Loucy (cell line): ENCODE data around the gene GOLIM4.

Experiments
- H2AFZ ChIP-seq: fragments of 200-600 bp; sonication (generic); 2 replicates; pipeline ENCODE4 v1.6.0; 2016; ENCODE audit warnings: antibody characterized with exemption, mild to moderate bottlenecking, low read length, moderate library complexity
- H3F3A ChIP-seq: fragments of 200-600 bp; 2 replicates; pipeline ENCODE4 v1.6.0; 2016; ENCODE audit warnings: antibody characterized with exemption, low read depth, mild to moderate bottlenecking
- H3K27me3 ChIP-seq: fragments of 200-600 bp; sonication (generic); 2 replicates; pipeline ENCODE4 v1.6.1; 2014; ENCODE audit warnings: low read length, mild to moderate bottlenecking; ENCODE audit not compliant: insufficient read depth, poor library complexity, severe bottlenecking
- H3K36me3 ChIP-seq: fragments of 200-600 bp; sonication (generic); 2 replicates; pipeline ENCODE4 v1.6.1; 2016; ENCODE audit warnings: low read length; ENCODE audit not compliant: insufficient read depth
- H3K4me1 ChIP-seq: fragments of 200-600 bp; sonication (generic); 2 replicates; pipeline ENCODE4 v1.5.1; 2014; ENCODE audit warnings: low read length, mild to moderate bottlenecking; ENCODE audit not compliant: insufficient read depth, poor library complexity, severe bottlenecking
- H3K4me2 ChIP-seq: fragments of 200-600 bp; sonication (generic); 2 replicates; pipeline ENCODE4 v1.6.0; 2014; ENCODE audit warnings: antibody characterized with exemption, low read length, low read depth, mild to moderate bottlenecking; ENCODE audit not compliant: poor library complexity, severe bottlenecking
- H3K4me3 ChIP-seq: fragments of 200-600 bp; sonication (generic); 2 replicates; pipeline ENCODE4 v1.5.1; 2014; ENCODE audit warnings: low read length, mild to moderate bottlenecking, mixed read lengths; ENCODE audit not compliant: poor library complexity, severe bottlenecking
- H3K79me2 ChIP-seq: fragments of 200-600 bp; sonication (generic); 2 replicates; pipeline ENCODE4 v1.6.1; 2014; ENCODE audit warnings: low read length; ENCODE audit not compliant: insufficient read depth
- H3K9ac ChIP-seq: fragments of 200-600 bp; sonication (generic); 2 replicates; pipeline ENCODE4 v1.6.0; 2014; ENCODE audit warnings: mild to moderate bottlenecking, low read depth, low read length, moderate library complexity; ENCODE audit not compliant: poor library complexity, severe bottlenecking
- H3K9me2 ChIP-seq: fragments of 200-600 bp; sonication (generic); replicated peaks from 2 replicates; pipeline ENCODE4 v1.6.1; 2016; ENCODE audit warnings: low read depth, low read length, mixed read lengths
- H3K9me3 ChIP-seq: fragments of 200-600 bp; sonication (generic); 2 replicates; pipeline ENCODE4 v1.6.1; 2014; ENCODE audit warnings: mild to moderate bottlenecking, antibody characterized with exemption, low read length, low read depth; ENCODE audit not compliant: insufficient read depth
- H4K20me1 ChIP-seq: fragments of 200-600 bp; sonication (generic); 2 replicates; pipeline ENCODE4 v1.6.0; 2014; ENCODE audit warnings: antibody characterized with exemption, low read length, mild to moderate bottlenecking; ENCODE audit not compliant: insufficient read depth, poor library complexity, severe bottlenecking
- CTCF ChIP-seq: fragments of 200-600 bp; sonication (generic); conservative IDR thresholded peaks from 2 replicates; pipeline ENCODE4 v1.5.1; 2014; ENCODE audit warnings: mild to moderate bottlenecking, antibody characterized with exemption, low read length
- EZH2phosphoT487 ChIP-seq: fragments of 200-600 bp; IDR thresholded peaks from 2 replicates; pipeline ENCODE4 v1.6.1; 2018; ENCODE audit warnings: antibody characterized with exemption, mild to moderate bottlenecking, moderate library complexity, borderline replicate concordance

The GOLIM4 gene

GRCh38 chr3:168029705-168030104 lies 66.0 kb downstream of the GOLIM4 start:
- Histone ChIP-seq H3K27me3 (no peaks in the 10 kb centered on the region), H4K20me1 (no peaks in the 10 kb centered on the region), H3K4me1 (peaks cover 43% of the 10 kb centered on the region), H3K4me3 (no peak overlapping the region), H3K9ac (no peak overlapping the region), H3F3A (no peaks in the 10 kb centered on the region), H2AFZ (no peak overlapping the region), H3K9me3 (no peaks in the 10 kb centered on the region), H3K36me3 (peaks cover 21% of the 10 kb centered on the region; the same call in 1 of the 2 replicates), H3K9me2 (no peaks in the 10 kb centered on the region), H3K4me2 (no peak overlapping the region), H3K79me2 (no peaks in the 10 kb centered on the region)
- TF ChIP-seq CTCF, result no peak
- no peak for TF ChIP-seq EZH2phosphoT487

- H3K4me2 ChIP-seq, result no peak overlapping the region
- H3F3A ChIP-seq, result no peaks in the 10 kb centered on the region
- no peaks in the 10 kb centered on the region for H3K79me2 ChIP-seq
- H3K4me1 ChIP-seq, result peaks cover 60% of the 10 kb centered on the region
- no peaks in the 10 kb centered on the region for H4K20me1 ChIP-seq
- H3K9me2 ChIP-seq, result no peaks in the 10 kb centered on the region
- no peak overlapping the region for H3K4me3 ChIP-seq
- no peaks in the 10 kb centered on the region for H3K27me3 ChIP-seq
- H3K9me3 ChIP-seq, result no peaks in the 10 kb centered on the region
- H2AFZ ChIP-seq, result no peak overlapping the region
- no peak overlapping the region for H3K9ac ChIP-seq
- peaks cover 21% of the 10 kb centered on the region; the same call in 1 of the 2 replicates for H3K36me3 ChIP-seq
- TF ChIP-seq CTCF (no peak), EZH2phosphoT487 (no peak)
Observed at GRCh38 chr3:168028086-168028485, 67.6 kb downstream of the GOLIM4 start.

GRCh38 chr3:168026764-168027163 lies 69.0 kb downstream of the GOLIM4 start:
- Histone ChIP-seq H3K79me2 (no peaks in the 10 kb centered on the region), H3K4me2 (peak overlapping the region; percentile 3), H4K20me1 (no peaks in the 10 kb centered on the region), H3K4me3 (no peak overlapping the region), H3K9me2 (no peaks in the 10 kb centered on the region), H2AFZ (no peak overlapping the region), H3K9ac (peak overlapping the region; percentile 2), H3K27me3 (no peaks in the 10 kb centered on the region), H3K9me3 (no peaks in the 10 kb centered on the region), H3K36me3 (peaks cover 22% of the 10 kb centered on the region; the same call in 1 of the 2 replicates), H3F3A (no peaks in the 10 kb centered on the region), H3K4me1 (peaks cover 72% of the 10 kb centered on the region)
- TF ChIP-seq EZH2phosphoT487 (no peak), CTCF (no peak)
